ENCODE results near the gene SSBP2.
"Not testable (repeated sequence)": the region's sequence is repeated elsewhere in the genome, so short reads cannot be mapped to it uniquely, and the experiment has no call there.

The SSBP2 gene

DNA sequence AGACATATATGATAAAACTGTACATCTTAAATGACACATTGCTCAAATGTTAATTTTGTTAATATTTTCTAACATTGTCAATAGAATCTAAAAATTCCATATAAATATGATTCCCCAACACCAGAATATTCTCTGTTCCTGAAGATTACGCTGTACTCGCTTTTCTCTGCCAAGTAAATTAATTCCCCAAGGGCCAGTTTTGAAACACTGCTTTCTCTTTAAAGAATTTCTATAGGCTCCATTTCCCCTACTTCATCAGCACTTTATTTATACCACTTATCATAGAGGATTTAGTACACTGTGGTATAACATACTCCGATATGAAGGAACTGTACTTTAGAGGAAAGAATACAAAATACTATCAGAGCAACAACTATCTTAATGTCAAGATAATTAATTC is 255.6 kb downstream of the SSBP2 start:
- no peak for DNase-seq (ENCODE audit: low read depth)
- Histone ChIP-seq H3K27me3 (replicated peaks; ENCODE audit: control insufficient read depth, insufficient read depth, low read length) (no peaks in the 10 kb centered on the region), H3K36me3 (ENCODE audit: control insufficient read depth, insufficient read depth, low read length, severe bottlenecking) (peaks cover 3% of the 10 kb centered on the region), H3K4me1 (ENCODE audit: control insufficient read depth, insufficient read depth, low read length) (peaks cover 6% of the 10 kb centered on the region), H3K9me3 (ENCODE audit: control insufficient read depth, low read length) (no peaks in the 10 kb centered on the region), H3K9ac (ENCODE audit: low read length) (no peak overlapping the region), H3K4me3 (ENCODE audit: low read length) (no peak overlapping the region)

DNA sequence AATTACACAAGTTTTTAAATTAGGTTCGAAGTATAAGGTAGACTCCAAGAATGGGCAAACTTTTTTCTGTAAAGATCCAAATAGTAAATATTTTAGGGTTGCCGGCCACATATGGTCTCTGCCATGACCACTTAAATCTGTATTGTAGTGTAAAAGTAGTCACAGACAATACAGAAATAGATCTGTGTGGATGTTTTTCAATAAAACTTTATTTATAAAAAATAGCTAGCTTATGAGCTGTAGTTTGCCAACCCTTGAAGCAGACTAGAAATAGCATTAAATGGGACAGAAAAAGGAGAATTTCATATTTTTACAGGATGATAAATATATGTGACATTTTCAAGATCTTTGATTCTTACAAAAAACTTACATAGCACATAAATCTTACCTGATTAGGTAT is 262.0 kb downstream of the SSBP2 start:
- no peak for DNase-seq (ENCODE audit: low read depth)
- Histone ChIP-seq H3K27me3 (replicated peaks; ENCODE audit: control insufficient read depth, insufficient read depth, low read length) (no peaks in the 10 kb centered on the region), H3K9ac (ENCODE audit: low read length) (no peak overlapping the region), H3K36me3 (ENCODE audit: control insufficient read depth, insufficient read depth, low read length, severe bottlenecking) (peaks cover 7% of the 10 kb centered on the region), H3K4me3 (ENCODE audit: low read length) (no peak overlapping the region), H3K4me1 (ENCODE audit: control insufficient read depth, insufficient read depth, low read length) (peaks cover 5% of the 10 kb centered on the region), H3K9me3 (ENCODE audit: control insufficient read depth, low read length) (no peaks in the 10 kb centered on the region)

GRCh38 chr5:81486711-81487110 is 264.2 kb downstream of the SSBP2 start:
- Histone ChIP-seq H3K9ac (ENCODE audit: low read length) (no peak overlapping the region), H3K27me3 (replicated peaks; ENCODE audit: control insufficient read depth, insufficient read depth, low read length) (no peaks in the 10 kb centered on the region), H3K4me1 (ENCODE audit: control insufficient read depth, insufficient read depth, low read length) (peaks cover 5% of the 10 kb centered on the region), H3K4me3 (ENCODE audit: low read length) (no peak overlapping the region), H3K36me3 (ENCODE audit: control insufficient read depth, insufficient read depth, low read length, severe bottlenecking) (peaks cover 11% of the 10 kb centered on the region), H3K9me3 (ENCODE audit: control insufficient read depth, low read length) (no peaks in the 10 kb centered on the region)
- DNase-seq (ENCODE audit: low read depth), result peak; percentile 11

- peak; percentile 31 for DNase-seq (ENCODE audit: low read depth)
- peaks cover 7% of the 10 kb centered on the region for H3K36me3 ChIP-seq (ENCODE audit: control insufficient read depth, insufficient read depth, low read length, severe bottlenecking)
- no peaks in the 10 kb centered on the region for H3K27me3 ChIP-seq (replicated peaks; ENCODE audit: control insufficient read depth, insufficient read depth, low read length)
- H3K9me3 ChIP-seq (ENCODE audit: control insufficient read depth, low read length), result no peaks in the 10 kb centered on the region
- H3K9ac ChIP-seq (ENCODE audit: low read length), result no peak overlapping the region
- H3K4me1 ChIP-seq (ENCODE audit: control insufficient read depth, insufficient read depth, low read length), result peaks cover 5% of the 10 kb centered on the region
- H3K4me3 ChIP-seq (ENCODE audit: low read length), result no peak overlapping the region
Observed at GRCh38 chr5:81482595-81482994, 268.3 kb downstream of the SSBP2 start.

DNA sequence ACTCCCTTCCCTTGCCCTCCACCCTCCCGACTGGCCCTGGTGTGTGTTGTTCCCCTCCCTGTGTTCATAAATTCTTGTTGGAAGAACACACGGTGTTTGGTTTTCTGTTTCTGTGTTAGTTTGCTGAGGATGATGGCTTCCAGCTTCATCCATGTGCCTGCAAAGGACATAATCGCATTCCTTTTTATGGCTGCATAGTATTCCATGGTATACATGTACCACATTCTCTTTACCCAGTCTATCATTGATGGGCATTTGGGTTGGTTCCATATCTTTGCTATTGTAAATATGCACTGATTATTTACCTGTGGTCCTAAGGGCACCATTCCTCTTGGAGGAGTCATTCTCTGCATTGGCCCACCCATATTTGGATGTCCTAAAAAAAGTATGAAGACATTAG is 277.5 kb downstream of the SSBP2 start:
- H3K4me3 ChIP-seq (ENCODE audit: low read length); H3K27me3 ChIP-seq (replicated peaks; ENCODE audit: control insufficient read depth, insufficient read depth, low read length); DNase-seq (ENCODE audit: low read depth); H3K4me1 ChIP-seq (ENCODE audit: control insufficient read depth, insufficient read depth, low read length); H3K9me3 ChIP-seq (ENCODE audit: control insufficient read depth, low read length); H3K9ac ChIP-seq (ENCODE audit: low read length): not testable (repeated sequence)
- H3K36me3 ChIP-seq (ENCODE audit: control insufficient read depth, insufficient read depth, low read length, severe bottlenecking), result peaks cover 42% of the 10 kb centered on the region

DNA sequence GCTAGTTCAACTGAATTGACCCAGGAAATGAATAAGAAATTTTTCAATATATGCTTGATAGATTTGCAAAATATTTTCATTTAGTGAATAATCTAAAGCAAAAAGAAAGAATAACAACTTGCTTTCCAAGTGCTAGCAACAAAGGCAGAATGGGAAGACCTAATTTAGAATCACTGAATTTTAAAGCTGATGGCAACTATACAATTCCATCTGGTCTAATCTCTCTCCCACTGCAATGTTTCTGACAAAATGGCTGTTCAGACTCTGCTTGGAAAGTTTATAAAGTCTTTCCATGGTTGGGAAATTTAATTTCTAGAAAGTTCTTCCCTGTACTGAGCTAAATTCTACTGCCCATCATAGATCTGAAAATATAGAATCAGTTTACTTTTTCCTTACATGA is 281.2 kb downstream of the SSBP2 start:
- H3K9me3 ChIP-seq (ENCODE audit: control insufficient read depth, low read length), result no peaks in the 10 kb centered on the region
- no peak for DNase-seq (ENCODE audit: low read depth)

GRCh38 chr5:81450940-81451339 is 300.0 kb downstream of the SSBP2 start:
- DNase-seq (ENCODE audit: low read depth), result no peak
- no peaks in the 10 kb centered on the region for H3K27me3 ChIP-seq (replicated peaks; ENCODE audit: control insufficient read depth, insufficient read depth, low read length)
- H3K4me3 ChIP-seq (ENCODE audit: low read length), result no peak overlapping the region
- H3K4me1 ChIP-seq (ENCODE audit: control insufficient read depth, insufficient read depth, low read length), result no peaks in the 10 kb centered on the region
- H3K9me3 ChIP-seq (ENCODE audit: control insufficient read depth, low read length), result no peaks in the 10 kb centered on the region
- H3K36me3 ChIP-seq (ENCODE audit: control insufficient read depth, insufficient read depth, low read length, severe bottlenecking), result peaks cover 28% of the 10 kb centered on the region
- no peak overlapping the region for H3K9ac ChIP-seq (ENCODE audit: low read length)

More for the DNA sequence above, 281.2 kb downstream of the SSBP2 start:
- no peaks in the 10 kb centered on the region for H3K4me1 ChIP-seq (ENCODE audit: control insufficient read depth, insufficient read depth, low read length)
- peaks cover 66% of the 10 kb centered on the region for H3K36me3 ChIP-seq (ENCODE audit: control insufficient read depth, insufficient read depth, low read length, severe bottlenecking)
- no peak overlapping the region for H3K4me3 ChIP-seq (ENCODE audit: low read length)
- H3K9ac ChIP-seq (ENCODE audit: low read length), result no peak overlapping the region
- H3K27me3 ChIP-seq (replicated peaks; ENCODE audit: control insufficient read depth, insufficient read depth, low read length), result no peaks in the 10 kb centered on the region

DNA sequence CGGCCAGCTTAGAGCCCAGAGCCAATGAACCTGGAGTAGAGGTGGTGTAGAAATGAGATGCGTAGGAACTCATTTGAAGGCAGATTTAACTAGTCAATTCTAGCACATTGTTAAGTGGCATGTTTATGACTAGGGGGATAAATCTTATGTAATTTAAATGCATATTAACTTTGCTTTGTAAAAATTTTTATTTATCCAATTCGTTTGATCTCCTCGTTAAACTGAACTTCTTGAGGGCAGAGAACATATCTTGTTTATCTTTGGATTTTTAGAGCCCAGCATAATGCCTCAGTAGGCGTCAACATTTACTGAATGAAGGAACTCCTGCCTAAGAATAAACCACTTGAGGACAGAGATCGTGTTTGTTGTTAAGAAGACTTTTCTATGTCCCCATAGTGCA is 315.9 kb downstream of the SSBP2 start:
- H3K36me3 ChIP-seq (ENCODE audit: control insufficient read depth, insufficient read depth, low read length, severe bottlenecking), result peaks cover 41% of the 10 kb centered on the region
- no peaks in the 10 kb centered on the region for H3K9me3 ChIP-seq (ENCODE audit: control insufficient read depth, low read length)
- no peak for DNase-seq (ENCODE audit: low read depth)
- no peak overlapping the region for H3K4me3 ChIP-seq (ENCODE audit: low read length)
- H3K27me3 ChIP-seq (replicated peaks; ENCODE audit: control insufficient read depth, insufficient read depth, low read length), result no peaks in the 10 kb centered on the region
- H3K4me1 ChIP-seq (ENCODE audit: control insufficient read depth, insufficient read depth, low read length), result no peaks in the 10 kb centered on the region
- no peak overlapping the region for H3K9ac ChIP-seq (ENCODE audit: low read length)

DNA sequence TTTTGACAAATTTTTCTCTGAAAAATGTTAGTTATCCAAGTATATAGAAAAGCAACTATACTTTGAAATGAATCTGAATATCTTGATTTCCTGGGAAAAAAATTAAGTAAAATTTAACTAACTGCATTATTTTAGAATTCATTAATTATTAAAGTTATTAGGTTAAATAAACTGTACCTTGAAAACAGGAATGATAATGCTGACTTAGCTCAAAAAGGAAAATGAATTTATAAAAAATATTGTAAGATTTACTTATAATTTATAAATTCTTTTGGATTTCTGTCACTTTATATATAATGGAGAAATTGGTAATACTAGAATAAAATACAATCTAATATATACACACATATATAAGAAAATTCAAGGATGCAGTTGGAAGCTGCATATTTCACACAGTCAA is 320.9 kb downstream of the SSBP2 start:
- H3K4me1 ChIP-seq (ENCODE audit: control insufficient read depth, insufficient read depth, low read length), result peaks cover 44% of the 10 kb centered on the region

GRCh38 chr5:81429363-81429762 is 321.5 kb downstream of the SSBP2 start:
- no peak for DNase-seq (ENCODE audit: low read depth)
- no peak overlapping the region for H3K4me3 ChIP-seq (ENCODE audit: low read length)
- H3K9ac ChIP-seq (ENCODE audit: low read length), result no peak overlapping the region
- peaks cover 50% of the 10 kb centered on the region for H3K4me1 ChIP-seq (ENCODE audit: control insufficient read depth, insufficient read depth, low read length)
- no peaks in the 10 kb centered on the region for H3K9me3 ChIP-seq (ENCODE audit: control insufficient read depth, low read length)
- peaks cover 11% of the 10 kb centered on the region for H3K36me3 ChIP-seq (ENCODE audit: control insufficient read depth, insufficient read depth, low read length, severe bottlenecking)
- H3K27me3 ChIP-seq (replicated peaks; ENCODE audit: control insufficient read depth, insufficient read depth, low read length), result no peaks in the 10 kb centered on the region

More for the DNA sequence above, 320.9 kb downstream of the SSBP2 start:
- no peaks in the 10 kb centered on the region for H3K27me3 ChIP-seq (replicated peaks; ENCODE audit: control insufficient read depth, insufficient read depth, low read length)
- H3K9me3 ChIP-seq (ENCODE audit: control insufficient read depth, low read length), result no peaks in the 10 kb centered on the region
- no peak for DNase-seq (ENCODE audit: low read depth)
- no peak overlapping the region for H3K9ac ChIP-seq (ENCODE audit: low read length)
- no peak overlapping the region for H3K4me3 ChIP-seq (ENCODE audit: low read length)
- H3K36me3 ChIP-seq (ENCODE audit: control insufficient read depth, insufficient read depth, low read length, severe bottlenecking), result peaks cover 17% of the 10 kb centered on the region

GRCh38 chr5:81428861-81429260 is 322.0 kb downstream of the SSBP2 start:
- H3K36me3 ChIP-seq (ENCODE audit: control insufficient read depth, insufficient read depth, low read length, severe bottlenecking), result peaks cover 6% of the 10 kb centered on the region
- DNase-seq (ENCODE audit: low read depth), result peak; percentile 40
- no peak overlapping the region for H3K4me3 ChIP-seq (ENCODE audit: low read length)
- peaks cover 50% of the 10 kb centered on the region for H3K4me1 ChIP-seq (ENCODE audit: control insufficient read depth, insufficient read depth, low read length)
- H3K27me3 ChIP-seq (replicated peaks; ENCODE audit: control insufficient read depth, insufficient read depth, low read length), result no peaks in the 10 kb centered on the region
- H3K9ac ChIP-seq (ENCODE audit: low read length), result peak overlapping the region; percentile 12
- no peaks in the 10 kb centered on the region for H3K9me3 ChIP-seq (ENCODE audit: control insufficient read depth, low read length)

DNA sequence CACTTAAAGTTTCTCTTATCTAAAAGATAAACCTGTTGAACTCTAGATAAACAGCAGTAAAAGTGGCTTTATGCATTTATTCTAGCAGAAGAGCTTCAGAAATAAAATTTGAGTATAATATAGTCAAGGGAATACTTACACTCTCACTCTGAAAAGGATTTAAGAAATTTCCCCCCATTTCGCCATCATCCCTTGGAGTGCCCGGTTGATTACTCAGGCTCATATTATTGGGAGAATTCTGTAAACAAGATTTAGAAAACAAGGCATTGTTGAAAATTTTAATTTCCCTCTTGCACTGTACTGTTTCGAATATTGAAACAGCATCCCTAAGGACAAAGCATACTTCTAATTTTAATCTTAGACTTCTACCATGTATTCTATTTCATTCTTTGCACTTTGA is 322.5 kb downstream of the SSBP2 start:
- peak; percentile 70 for DNase-seq (ENCODE audit: low read depth)
- Histone ChIP-seq H3K9me3 (ENCODE audit: control insufficient read depth, low read length) (no peaks in the 10 kb centered on the region), H3K36me3 (ENCODE audit: control insufficient read depth, insufficient read depth, low read length, severe bottlenecking) (peaks cover 5% of the 10 kb centered on the region), H3K4me3 (ENCODE audit: low read length) (no peak overlapping the region), H3K9ac (ENCODE audit: low read length) (peak overlapping the region; percentile 7), H3K27me3 (replicated peaks; ENCODE audit: control insufficient read depth, insufficient read depth, low read length) (no peaks in the 10 kb centered on the region), H3K4me1 (ENCODE audit: control insufficient read depth, insufficient read depth, low read length) (peaks cover 50% of the 10 kb centered on the region)

Data from adipocyte (in vitro differentiated cells).